Right ventricle myocardium inferior (tissue), 1 donor: ENCODE results near the gene SOX5. TPM values are rescaled to one million over a fixed set of nuclear protein-coding genes. Genes with fewer than 3 reads are reported as not detected.

ENCODE experiments used
- ATAC-seq: fragments of 200-7000 bp; cut with Tn5 transposase; one replicate; pipeline ENCODE4 v1.9.1; 2020; ENCODE audit warnings: mild to moderate bottlenecking, moderate library complexity
- DNase-seq: peaks from one replicate; pipeline ENCODE4 v3.0.0; 2021; ENCODE audit errors: missing footprints
- intact Hi-C: fragments of 100-400 bp; cut with DNase I; formaldehyde crosslinking; loops from one replicate; pipeline ENCODE4 v1.11.0; 2022
- total RNA-seq: library from RNA; stranded (reverse); fragmentation: NEBNext Ultra II Directional; extraction: Animal tissue kit (Norgen Biotek cat#: 25700); gene quantifications from one replicate; pipeline ENCODE4 v1.2.1, GENCODE V29; 2021
- donor health status: DM: no; HTN: yes; CAD: no; lungs with severe emphysema.

The SOX5 gene
- total RNA-seq, 1 donor from 2014 or later: 3.2 TPM

DNA sequence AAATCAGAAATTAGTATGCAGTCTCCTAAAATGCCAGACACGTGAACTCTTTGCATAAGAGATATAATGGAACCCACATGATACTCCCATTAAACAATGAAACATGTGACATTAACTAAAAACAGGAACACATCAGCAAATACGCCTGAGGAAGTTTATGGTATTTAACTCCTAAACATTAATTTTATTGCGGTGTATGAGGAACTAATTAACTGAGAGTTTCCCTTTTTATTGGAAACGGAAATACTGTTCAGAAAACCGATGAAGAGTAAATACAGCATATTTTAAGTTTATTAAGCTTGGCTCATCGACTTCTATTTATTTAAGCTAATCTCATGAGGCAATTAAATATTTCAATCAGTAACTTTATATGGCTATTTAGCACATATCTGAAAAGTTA, 290.3 kb downstream of the SOX5 start:
- intact Hi-C loops: no loop called here
- no peak for DNase-seq
- no peak for ATAC-seq

- ATAC-seq: no peak
- intact Hi-C loops: no loop called here
- no peak for DNase-seq
Measured at GRCh38 chr12:23657598-23657997, 291.9 kb downstream of the SOX5 start.

GRCh38 chr12:23655884-23656283, 293.6 kb downstream of the SOX5 start:
- ATAC-seq: no peak
- no peak for DNase-seq
- intact Hi-C loops: no loop called here

DNA sequence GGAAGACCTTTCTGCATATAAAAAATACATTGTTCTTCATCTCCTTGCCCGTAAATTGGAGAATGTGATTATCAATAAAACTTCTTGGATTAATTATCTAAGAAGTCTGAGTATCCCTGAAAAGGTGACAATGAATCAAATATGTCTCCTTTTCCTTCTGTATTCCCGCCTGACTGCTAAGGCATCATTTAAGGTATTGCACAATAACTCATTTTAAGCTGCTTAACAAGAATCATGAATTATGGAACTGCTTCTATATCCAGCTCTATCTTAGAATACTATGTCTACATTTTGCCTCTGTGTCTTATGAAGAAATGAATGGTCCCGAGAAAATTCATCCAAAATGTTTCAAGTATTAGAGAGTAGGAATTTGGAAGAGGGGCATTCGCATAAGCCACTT, 294.4 kb downstream of the SOX5 start:
- ATAC-seq: no peak
- intact Hi-C loops: no loop called here
- DNase-seq: no peak

DNA sequence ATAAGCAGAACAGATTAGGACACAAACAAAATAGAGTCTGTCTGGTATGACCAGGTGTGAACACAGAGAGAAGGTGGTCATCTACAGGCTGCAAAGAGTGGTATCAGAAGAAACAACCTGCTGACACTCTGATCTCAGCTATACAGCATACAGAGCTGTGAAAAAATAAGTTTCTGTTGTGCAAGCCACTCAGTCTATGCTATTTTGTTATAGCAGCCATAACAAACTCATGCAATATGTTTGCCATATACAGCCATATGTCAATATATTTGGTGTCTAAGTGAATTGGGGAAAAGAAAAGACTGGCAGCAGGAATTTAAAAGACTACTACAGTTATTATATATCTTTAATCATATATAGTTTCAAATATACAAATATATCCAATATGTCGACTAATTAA, 300.9 kb downstream of the SOX5 start:
- no peak for ATAC-seq
- no peak for DNase-seq
- intact Hi-C loops: no loop called here

DNA sequence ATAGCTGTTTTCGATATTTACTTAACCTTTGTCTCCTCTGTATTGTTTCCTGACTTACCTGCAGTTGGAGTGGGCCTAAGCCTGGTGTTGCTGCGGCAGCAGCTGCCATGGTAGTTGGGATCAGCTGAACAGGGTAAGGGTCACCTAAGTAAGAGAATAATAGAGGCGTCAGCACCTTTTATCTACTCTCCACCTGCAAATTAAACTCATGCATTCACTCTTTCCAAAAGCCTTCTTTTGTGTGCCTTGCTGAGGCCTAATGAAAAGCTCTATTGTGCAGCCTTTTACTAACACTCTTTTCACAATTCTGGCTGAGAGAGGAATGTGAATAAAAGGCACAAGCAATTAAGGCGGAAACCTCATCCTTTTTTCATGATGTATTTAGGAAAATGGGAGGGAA, 308.7 kb downstream of the SOX5 start:
- intact Hi-C loops: no loop called here
- no peak for DNase-seq

GRCh38 chr12:23634344-23634743, 315.1 kb downstream of the SOX5 start:
- ATAC-seq (no peak), DNase-seq (no peak)
- intact Hi-C loops: no loop called here

More for the DNA sequence above, 308.7 kb downstream of the SOX5 start:
- no peak for ATAC-seq

- no peak for DNase-seq
- intact Hi-C loops: no loop called here
Measured at GRCh38 chr12:23631786-23632377, 317.6 kb downstream of the SOX5 start.

DNA sequence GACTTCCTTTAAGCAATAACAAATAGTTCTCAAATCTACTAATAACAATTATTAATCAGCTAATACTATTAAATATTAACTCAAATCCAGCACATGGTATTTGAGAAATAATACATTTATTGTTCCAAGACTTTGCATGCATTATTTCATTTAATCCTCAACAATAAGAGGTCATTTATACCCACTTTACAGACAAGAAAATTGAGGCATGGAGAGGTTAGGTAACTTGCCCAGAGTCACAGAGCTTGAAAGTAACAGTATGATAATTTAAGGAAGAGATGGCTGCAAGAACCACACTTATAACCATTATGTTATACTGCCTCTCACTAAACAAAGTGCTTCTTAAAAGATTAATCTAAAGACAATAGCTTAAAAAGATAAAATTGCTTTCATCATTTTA, 318.9 kb downstream of the SOX5 start:
- no peak for DNase-seq
- intact Hi-C loops: no loop called here

More at GRCh38 chr12:23631786-23632377, 317.6 kb downstream of the SOX5 start:
- ATAC-seq: no peak

DNA sequence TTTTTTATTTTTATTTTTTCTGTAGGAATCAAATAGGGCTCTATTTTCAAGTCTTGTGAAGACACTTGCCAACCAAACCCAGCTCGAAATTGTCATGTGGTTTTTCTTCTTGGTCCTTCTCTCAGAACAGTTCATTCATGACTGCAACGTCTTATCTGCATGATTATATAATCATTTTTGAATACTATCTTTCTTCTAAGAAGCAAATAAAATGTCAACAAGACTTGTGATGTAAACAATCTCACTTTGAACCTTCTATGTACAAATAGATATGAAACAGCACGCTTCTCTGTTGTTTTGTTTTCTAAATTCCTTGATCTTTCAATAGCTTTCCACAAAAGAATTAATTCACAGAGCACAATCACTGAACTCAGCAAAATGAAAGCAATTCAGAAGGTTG, 320.7 kb downstream of the SOX5 start:
- intact Hi-C loops: no loop called here
- DNase-seq (no peak), ATAC-seq (no peak)

More for the DNA sequence above, 318.9 kb downstream of the SOX5 start:
- no peak for ATAC-seq

- no peak for ATAC-seq
- intact Hi-C loops: no loop called here
- DNase-seq: no peak
Measured at GRCh38 chr12:23626791-23627190, 322.7 kb downstream of the SOX5 start.

DNA sequence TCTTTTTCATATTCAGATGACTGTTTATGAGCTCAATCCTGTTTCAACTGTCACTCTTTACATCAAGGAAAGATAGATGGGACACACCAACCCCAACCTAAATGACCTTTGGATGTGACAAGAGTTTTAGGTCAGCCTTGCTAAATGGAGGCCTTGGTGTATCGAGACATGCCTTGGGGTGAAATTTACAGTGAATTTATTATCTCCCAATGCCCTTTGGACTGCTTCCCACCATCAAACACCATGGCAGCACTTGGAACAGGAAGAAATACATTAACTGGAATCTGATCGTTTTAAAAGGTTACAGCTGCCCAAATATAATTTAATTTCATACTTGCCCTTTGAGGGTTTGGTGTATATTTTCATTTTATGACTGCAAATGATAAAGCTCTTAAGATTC, 327.6 kb downstream of the SOX5 start:
- no peak for DNase-seq
- ATAC-seq: no peak
- intact Hi-C loops: no loop called here

- DNase-seq: no peak
- intact Hi-C loops: no loop called here
- no peak for ATAC-seq
Measured at GRCh38 chr12:23618718-23619117, 330.8 kb downstream of the SOX5 start.

GRCh38 chr12:23617749-23618148, 331.7 kb downstream of the SOX5 start:
- ATAC-seq (no peak), DNase-seq (no peak)
- intact Hi-C loops: no loop called here

- intact Hi-C loops: no loop called here
- DNase-seq (no peak), ATAC-seq (no peak)
Measured at GRCh38 chr12:23614280-23614679, 335.2 kb downstream of the SOX5 start.

GRCh38 chr12:23611320-23611719, 338.1 kb downstream of the SOX5 start:
- intact Hi-C loops: no loop called here
- DNase-seq: no peak
- ATAC-seq: no peak

- ATAC-seq: no peak
- no peak for DNase-seq
- intact Hi-C loops: no loop called here
Measured at GRCh38 chr12:23600919-23601318, 348.6 kb downstream of the SOX5 start.

DNA sequence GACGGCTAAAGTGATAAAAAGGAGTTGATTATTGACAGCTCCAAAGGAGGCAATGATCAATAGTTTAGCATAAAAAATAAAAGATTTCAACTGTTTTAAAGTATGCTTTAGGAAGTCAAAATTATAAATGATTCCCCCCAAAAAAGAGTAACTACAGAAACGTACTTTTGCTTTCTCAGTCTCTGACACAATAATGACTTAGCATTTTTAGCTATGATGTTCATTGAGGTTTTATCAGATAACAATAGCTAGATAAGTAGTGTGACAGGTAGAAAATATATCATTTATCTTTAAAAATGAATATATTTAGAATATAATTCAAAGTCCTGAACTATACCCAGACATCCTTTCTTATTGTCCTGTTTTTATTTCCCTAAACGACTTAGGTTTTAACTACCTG, 352.9 kb downstream of the SOX5 start:
- no peak for ATAC-seq
- DNase-seq: no peak
- intact Hi-C loops: no loop called here

DNA sequence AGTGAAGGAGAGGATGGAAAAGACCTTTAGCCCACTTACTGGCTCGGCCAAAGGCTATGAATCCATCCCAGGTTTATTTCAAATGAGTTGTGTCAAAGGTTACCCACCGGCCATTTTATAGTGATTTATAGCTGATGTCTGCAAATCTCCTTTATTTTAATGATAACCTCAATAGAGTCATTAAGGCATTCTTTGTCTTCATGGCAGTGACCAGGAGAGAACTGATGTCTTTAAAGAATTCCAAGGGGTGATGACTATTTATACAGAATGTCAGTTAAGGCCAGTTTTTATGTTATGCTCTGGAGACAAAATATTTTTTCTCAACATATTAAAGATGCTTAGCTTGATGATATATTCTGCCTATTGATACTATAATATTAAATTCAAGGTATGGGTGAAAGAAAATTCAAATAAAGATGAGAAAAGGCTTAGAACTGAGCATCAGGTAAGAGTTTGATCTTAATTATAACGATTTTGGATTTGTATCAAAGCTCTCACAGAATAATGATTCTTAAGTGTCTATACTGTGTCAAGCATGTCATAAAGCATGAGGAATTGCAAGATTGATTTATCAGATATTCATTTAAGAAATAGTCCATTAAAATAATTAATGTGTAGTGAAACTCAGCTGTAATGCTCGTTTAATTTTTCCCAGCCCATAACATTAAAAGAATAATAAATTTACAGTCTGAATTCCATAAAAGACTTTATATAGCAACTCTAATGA, 361.5 kb downstream of the SOX5 start:
- ATAC-seq (no peak), DNase-seq (no peak)
- intact Hi-C loops: no loop called here

DNA sequence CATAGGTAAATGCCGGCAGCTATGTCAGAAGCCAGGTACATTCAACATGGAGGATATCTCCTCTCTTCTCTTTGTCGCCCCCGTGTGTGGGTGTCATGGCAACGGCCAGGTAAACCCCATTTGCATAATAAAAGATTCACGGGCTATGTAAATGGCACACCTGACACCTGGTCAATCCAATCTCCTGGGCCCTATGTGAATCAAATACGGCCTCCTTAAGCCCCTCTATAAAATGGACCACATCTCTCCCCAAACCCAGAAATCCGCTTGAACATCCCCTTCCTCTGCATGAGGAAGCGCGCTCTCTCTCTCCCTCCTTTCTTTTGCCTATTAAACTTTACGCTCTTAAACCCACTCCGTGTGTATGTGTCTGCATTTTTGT, 363.7 kb downstream of the SOX5 start:
- intact Hi-C loops: no loop called here
- ATAC-seq: no peak
- no peak for DNase-seq
